NAMALWA (cell line): ENCODE data around the gene TCFL5.

ENCODE experiments used
- DNase-seq: peaks from one replicate; pipeline ENCODE4 v3.0.0-alpha.2; 2015; ENCODE audit warnings: low spot score

Gene TCFL5

DNA sequence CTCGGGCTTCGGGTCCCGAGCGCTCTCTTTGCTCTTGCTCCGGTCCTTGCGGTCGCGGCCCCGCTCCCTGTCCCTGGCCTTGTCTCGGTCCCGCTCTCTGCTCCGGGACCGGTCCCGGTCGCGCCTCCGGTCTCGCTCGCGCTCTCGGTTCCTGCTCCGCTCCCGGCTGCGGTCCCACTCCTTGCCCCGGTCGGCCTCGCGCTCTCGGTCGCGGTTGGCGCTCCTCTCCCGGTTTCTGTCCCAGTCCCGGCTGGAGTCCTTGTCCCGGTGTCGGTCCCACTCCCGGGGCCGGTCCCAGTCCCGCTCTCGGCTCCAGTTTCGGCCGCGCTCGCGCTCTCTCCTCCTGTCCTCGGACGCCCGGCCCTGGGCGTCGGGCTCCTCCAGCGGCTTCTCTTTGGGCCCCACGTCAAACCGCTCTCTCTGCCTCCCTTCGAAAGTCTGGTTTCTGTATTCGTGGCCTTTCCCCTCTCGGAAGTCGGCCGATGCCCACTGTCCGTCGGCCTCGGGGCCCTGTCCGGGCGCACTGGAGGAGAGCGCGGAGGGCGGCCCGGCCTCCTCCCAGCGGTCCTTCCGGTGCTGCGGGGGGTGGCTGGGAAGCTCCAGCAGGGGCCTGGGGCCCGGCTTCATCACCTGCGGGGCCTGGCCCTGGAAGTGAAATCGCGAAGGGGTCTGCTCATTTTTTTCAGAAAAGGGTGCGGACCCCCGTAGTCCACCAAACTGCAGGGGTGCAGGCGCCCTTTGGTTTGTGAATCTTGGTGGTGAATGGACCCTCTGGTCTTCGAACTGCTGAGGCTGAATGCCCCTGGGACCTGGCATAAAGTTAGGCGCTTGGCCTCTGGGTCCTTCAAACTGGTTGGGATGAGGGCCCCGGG, 17.9 kb upstream of the TCFL5 start:
- DNase-seq, result no peak

DNA sequence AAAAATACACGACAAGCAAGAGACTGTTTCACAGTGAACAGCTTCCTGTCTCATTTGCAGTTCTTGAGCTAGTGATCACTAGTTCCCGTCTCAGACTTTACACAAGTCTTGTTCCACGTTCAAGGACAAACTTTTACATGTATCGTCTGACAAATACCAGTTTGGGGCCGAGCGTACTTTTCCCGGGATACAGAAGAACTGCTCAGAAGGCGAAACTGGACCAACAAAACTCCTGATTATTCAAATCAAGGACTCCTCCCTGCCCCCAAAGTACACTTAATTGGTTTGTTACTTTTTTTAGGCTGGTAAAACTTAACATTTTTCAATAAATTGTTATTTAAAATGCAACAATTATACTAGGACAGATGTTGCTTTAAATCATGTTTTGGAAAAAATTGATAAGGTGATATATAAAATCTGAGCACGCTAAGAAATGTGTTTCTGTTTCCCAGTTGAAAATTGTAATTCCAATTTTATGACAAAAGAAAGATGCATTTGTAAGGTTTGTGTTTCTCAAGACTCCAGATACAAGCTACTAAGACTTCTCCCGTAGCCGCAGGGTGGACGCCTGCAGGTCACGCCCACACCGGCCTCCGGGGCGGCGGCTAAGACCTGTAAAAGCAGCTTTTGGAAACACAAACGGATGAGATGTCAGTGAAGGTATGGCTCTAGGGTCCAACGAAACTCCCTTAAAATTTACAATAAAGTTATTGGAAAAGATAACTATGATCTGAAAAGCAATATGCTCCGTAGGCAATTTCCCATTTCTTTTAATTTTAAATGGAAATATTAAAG, 16.8 kb upstream of the TCFL5 start:
- no peak for DNase-seq

DNA sequence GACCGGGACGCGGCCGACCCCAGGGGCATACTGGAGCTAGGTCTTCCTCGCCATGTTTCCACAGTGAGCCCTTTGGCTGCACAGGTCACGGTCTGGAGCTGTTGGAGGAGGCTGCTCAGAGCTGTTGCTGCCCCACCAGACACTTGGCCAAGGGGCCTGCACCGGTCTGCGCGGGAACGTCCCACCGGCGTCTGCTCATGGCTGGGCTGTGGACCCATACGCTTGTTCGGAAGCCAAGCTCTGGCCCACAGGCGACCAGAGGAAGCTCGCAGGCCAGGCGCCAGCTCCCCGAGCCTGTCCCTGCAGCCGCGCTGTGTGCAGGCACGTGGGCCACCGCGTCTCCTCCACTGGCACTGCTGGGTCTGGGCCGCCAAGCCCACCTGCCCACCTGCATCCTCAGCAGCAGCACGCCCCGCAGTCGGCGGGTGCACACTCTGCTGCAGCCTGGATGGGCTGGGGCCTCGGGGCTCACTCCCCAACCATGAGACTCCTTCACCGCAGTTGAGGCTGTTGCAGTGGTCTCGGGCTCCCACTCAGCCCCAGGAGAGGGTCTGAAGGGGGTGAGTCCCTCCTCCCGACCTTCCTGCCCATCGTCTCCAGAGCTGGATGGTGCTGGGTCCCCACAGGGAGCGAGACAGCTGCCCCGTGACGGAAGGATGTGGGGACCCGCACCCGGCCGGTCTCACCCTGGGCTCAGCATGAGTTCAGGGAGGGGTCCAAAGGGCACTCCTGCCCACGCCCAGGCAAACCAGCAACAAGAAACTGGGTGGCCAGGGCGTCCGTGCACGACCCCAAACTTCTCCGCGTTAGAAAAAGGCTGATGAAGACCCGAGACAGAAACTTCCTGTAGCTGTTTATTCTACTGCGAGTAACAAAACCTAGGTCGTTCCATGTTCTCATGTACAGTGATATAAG, 15.5 kb upstream of the TCFL5 start:
- no peak for DNase-seq

- no peak for DNase-seq
Measured at GRCh38 chr20:62876501-62876901, 14.9 kb upstream of the TCFL5 start.

DNA sequence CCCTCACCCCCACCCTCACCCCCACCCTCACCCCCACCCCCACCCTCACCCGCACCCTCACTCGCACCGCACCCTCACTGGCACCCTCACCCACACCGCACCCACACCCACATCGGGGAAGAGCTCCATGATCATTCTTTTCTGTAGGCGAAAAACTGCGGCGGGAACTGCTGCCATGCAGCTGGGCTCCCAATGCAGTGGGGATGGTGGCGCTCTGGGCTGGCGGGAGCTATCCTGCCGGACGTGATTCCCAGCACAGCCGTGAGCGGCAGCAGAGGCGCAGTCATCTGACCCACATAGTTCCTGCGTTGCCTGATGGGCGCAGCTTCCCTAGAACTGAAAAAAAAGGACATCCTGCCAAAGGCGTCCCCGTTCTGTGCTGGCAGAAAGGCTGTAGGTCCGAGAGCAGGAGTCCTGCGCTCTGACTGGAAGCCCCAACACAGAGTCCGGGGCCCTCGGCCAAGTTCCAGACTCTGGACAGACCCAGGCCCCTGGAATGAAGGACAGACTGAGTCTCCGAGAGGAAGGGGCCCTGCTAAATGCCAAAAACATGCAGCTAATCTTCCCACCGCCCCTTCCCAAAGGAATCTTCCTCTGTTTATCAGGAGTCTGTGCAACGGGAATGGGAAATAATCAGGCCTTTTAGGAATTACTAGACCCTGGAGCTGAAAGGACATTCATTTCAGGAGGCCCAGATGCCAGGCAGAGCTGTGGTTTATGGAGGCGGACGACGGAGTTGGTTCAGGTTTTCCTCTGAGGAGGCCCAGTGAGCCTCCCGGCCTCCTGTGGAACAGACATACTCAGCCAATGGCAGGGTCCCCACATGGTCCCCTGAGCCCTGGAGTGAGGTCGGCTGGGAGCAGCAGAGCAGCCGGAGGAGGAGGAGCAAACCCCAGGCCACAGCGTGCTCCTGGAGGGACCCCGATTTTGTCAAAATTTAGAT, 14.1 kb upstream of the TCFL5 start:
- no peak for DNase-seq

DNA sequence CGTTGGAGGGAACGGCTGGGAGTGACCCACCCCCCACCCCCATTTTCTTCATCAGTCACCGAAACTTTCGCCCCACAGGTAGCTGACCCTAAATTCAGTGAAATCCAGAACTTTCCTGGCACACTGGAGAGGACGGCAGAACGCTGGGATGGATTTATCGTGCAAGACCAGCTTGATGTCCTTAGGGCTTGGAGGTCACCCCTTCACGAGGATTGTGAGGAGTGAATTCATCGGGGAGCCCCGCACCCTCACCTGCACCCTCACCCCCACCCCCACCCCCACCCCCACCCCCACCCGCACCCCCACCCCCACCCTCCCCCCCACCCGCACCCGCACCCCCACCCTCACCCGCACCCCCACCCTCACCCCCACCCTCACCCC, 13.3 kb upstream of the TCFL5 start:
- DNase-seq, result no peak

DNA sequence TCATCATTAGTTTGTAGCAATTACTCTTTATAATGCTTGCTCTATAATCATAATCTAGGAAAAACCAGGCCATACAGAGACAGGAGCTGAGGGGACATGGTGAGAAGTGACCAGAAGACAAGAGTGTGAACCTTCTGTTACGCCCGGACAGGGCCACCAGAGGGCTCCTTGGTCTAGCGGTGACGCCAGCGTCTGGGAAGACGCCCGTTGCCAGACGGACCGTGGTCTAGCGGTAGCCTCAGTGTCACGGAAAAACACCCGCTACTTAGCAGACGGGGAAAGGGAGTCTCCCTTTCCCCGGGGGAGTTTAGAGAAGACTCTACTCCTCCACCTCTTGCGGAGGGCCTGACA, 12.0 kb upstream of the TCFL5 start:
- peak; percentile 46 for DNase-seq

DNA sequence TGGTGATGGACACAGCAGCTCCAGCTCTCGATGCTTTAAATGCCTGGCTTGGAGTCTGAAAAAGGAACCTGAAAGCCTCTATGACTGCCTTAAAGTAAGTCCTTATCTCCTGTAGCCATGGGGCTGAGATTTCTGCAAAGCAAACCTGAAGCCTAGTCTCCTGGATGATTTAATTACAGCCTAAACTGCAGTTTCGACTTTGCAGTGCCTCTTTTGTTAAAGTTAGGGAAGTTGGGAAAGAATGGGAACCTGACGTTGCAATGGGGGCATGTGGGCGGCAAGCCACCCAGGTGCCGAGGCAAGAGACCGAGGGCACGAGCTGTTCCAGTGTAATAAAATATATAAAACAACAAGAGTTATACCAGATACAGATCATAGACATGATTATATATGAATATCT, 11.7 kb upstream of the TCFL5 start:
- no peak for DNase-seq

- DNase-seq, result no peak
Measured at GRCh38 chr20:62872862-62873261, 11.2 kb upstream of the TCFL5 start.

DNA sequence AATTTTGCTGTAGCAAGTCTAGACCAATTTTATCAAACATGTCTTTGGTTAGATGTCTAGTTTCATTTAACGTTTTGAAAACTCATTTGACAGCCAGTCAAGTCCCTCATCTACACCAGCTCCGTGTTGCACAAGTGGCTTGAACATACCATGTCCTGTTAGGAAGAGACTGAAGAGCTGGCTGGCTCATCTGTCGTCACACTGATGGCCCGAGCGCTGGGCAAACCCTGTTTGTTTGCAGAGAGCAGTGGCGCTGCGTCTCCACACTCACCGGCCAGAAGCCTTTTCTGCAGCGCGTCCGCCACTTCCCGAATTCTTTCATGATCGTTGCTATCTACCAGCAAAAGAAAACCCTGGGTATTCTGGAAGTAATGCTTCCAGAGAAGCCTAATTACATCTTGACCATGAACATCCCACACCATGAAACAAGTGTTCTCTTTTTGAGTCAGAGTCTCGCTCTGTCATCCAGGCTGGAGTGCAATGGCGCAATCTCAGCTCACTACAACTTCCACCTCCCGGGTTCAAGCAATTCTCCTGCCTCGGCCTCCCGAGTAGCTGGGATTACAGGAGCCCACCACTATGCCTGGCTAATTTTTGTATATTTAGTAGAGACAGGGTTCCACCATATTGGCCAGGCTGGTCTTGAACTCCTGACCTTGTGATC, 10.7 kb upstream of the TCFL5 start:
- DNase-seq, result no peak

DNA sequence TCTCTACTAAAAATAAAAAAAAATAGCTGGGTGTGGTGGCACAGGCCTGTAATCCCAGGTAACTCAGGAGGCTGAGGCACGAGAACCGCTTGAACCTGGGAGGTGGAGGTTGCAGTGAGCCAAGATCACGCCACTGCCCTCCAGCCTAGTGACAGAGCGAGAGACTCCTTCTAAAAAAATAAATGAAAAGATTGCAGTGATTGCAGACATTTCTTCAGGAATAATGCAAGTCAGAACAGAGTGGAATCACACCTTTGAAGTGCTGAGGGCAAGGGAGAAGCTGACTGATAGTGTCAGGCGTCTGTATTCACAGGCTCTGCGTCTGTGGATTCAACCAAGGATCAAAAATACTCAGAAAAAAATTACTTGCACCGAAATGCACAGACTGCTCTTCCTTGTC, 2.6 kb upstream of the TCFL5 start:
- DNase-seq, result no peak

GRCh38 chr20:62860924-62861691, 514 bp downstream of the TCFL5 start:
- DNase-seq, result no peak

DNA sequence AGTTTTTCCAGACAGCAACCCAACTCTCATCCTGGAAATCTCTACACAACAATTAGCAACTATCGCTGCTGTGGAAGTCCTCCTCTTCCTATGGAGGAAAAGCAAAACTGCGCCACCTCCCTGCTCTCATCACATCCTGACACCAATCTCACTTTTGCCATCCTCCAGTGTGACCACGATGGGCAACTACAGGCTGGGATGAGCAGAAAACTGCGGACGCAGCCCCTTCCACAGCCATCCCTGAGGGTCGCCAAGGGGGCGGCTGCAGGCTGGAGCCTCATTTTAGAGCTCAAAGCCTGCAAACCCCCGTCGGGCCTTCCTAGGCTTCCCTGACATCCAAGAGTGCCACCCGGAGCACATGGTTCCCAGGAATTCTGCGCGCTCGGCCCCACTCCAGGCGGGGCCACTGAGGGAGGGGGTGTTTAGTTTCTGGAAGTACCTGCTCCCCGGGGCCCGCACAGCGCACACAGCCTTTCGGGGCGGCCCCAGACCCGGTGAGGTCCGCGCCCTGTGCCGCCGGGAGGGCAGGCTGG, 1.2 kb downstream of the TCFL5 start:
- no peak for DNase-seq

DNA sequence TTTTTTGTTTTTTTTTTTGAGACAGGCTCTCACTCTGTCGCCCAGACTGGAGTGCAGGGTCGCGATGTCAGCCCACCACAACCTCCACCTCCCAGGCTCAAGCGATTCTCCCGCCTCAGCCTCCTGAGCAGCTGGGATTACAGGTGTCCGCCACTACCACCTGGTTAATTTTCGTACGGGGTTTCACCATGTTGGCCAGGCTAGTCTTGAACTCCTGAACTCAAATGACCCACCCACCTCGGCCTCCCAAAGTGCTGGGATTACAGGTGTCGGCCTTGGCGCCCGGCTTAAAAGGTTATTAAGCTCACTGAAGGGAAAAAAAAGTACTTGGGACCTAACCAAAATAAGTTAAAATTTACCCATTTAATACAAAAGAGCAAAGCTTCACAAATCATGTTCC, 1.9 kb downstream of the TCFL5 start:
- no peak for DNase-seq

GRCh38 chr20:62858058-62858830, 3.4 kb downstream of the TCFL5 start:
- no peak for DNase-seq

DNA sequence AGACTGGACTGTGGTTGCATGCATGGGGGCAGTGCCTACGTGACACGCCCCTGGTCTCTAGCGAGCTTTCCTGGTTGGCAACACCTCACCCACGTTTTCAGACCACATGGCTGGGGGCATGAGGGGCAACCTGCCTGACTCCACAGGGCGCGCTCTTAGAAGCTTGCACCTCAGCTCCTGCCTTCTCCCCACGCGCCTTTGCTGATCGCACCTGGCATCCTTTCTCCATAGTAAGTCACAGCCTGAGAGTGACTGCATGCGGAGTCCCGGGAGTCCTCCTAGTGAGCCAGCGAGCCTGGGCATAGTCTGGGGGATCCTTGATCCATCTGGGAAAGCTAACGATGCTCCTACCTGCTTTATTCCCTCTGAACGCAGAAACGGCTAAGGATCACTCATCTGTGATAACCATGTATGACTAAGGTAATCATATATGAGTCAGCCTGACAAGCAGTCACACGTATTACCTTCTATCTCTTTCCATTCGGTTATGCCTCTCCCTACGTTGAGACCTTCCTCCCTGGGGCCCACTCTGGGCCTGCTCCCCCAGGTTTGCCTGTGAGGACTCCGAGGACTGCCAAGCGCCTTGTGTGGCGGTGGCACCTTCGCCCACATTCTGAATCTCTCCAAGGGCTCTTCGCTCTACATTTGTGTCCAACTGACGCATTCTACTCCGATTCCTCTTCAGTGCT, 4.5 kb downstream of the TCFL5 start:
- no peak for DNase-seq

DNA sequence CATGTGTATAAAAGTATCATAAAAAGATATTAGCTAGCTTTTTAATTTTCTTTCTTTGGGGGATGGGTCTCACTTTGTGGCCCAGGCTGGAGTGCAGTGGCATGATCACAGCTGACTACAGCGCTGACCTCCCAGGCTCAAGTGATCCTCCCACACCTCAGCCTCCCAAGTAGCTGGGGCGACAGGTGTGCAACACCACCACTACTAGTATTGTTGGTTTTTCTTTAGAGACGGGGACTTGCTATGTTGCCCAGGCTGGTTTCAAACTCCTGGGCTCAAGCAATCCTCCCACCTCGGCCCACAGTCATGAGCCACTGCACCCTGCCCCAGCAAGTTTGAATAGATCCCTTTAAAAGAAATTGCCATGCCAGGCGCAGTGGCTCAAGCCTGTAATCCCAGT, 6.5 kb downstream of the TCFL5 start:
- DNase-seq, result no peak

GRCh38 chr20:62854121-62854520, 7.5 kb downstream of the TCFL5 start:
- no peak for DNase-seq
